CD1c-positive myeloid dendritic cell (primary cell): Measurements from ENCODE around the gene TYW1.
"Not testable (repeated sequence)": the region's sequence is repeated elsewhere in the genome, so short reads cannot be mapped to it uniquely, and the experiment has no call there.

ENCODE experiments used
- DNase-seq: peaks from one replicate; pipeline ENCODE4 v3.0.0-alpha.2; 2016; ENCODE audit errors: extremely low spot score

TYW1 gene, protein sequence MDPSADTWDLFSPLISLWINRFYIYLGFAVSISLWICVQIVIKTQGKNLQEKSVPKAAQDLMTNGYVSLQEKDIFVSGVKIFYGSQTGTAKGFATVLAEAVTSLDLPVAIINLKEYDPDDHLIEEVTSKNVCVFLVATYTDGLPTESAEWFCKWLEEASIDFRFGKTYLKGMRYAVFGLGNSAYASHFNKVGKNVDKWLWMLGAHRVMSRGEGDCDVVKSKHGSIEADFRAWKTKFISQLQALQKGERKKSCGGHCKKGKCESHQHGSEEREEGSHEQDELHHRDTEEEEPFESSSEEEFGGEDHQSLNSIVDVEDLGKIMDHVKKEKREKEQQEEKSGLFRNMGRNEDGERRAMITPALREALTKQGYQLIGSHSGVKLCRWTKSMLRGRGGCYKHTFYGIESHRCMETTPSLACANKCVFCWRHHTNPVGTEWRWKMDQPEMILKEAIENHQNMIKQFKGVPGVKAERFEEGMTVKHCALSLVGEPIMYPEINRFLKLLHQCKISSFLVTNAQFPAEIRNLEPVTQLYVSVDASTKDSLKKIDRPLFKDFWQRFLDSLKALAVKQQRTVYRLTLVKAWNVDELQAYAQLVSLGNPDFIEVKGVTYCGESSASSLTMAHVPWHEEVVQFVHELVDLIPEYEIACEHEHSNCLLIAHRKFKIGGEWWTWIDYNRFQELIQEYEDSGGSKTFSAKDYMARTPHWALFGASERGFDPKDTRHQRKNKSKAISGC

DNA sequence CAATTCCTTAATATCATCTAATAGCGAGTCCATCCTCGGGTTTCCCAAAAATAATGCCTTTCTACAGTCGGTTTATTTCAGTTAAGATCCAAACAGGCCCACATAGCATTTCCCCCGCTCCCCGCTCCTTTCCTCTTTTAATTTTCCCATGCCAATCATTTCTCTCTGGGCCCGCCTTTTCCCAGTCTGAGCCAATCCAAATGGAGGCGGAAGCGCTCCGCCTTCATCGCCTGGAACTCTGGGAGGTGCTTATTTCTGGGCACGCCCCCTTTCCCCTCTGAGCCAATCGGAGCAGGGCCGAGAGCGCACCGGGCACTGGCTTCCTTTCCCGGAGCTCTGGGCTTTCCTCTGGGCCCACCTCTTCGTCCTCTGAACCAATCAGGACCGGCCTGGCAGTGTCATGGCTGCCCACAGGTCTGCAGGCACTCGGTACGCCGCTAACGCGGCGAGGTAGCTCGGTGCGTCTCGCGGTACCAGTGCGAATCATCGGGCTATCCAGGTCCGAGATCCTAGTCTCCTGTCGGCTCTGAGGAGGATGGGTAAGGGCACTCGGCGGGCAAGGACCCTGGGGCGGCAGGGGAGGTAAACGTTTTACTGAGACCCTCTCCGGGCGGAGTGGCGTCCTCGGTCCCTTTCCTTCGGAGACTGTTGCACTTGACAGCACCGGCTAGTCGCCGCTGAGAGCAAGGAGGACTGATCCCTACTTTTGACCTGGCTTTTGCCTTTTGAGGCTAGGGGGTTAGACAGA is at the start of gene TYW1:
TYW1 (plus strand) TSS at position 390 of the 748 bp plus-strand sequence; CDS start at position 536, 146 bp downstream.
- peak; percentile 99 for DNase-seq

DNA sequence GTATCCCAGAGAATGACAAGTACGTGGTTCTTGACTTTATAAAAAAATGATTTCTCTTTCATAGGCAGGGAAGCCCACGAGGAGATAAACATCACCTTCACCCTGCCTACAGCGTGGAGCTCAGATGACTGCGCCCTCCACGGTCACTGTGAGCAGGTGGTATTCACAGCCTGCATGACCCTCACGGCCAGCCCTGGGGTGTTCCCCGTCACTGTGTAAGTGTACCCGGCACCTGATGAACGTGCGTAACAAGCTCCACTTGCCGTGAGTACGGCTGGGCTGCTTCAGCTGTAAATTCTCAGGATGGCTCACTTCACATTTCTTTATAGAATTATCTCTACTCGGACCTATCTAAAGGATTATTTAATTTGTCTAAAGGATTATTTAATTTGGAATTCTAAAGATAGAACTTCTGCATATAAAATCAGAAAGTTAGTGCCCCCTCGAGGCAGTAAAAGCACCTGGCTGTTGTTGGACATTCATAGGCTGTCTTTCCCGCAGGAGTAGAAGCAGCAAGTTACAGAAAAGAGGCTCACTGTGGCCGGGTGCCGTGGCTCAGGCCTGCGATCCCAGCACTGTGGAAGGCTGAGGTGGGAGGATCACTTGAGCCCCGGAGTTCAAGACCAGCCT is 48.0 kb upstream of the TYW1 start:
- DNase-seq = no peak

DNA sequence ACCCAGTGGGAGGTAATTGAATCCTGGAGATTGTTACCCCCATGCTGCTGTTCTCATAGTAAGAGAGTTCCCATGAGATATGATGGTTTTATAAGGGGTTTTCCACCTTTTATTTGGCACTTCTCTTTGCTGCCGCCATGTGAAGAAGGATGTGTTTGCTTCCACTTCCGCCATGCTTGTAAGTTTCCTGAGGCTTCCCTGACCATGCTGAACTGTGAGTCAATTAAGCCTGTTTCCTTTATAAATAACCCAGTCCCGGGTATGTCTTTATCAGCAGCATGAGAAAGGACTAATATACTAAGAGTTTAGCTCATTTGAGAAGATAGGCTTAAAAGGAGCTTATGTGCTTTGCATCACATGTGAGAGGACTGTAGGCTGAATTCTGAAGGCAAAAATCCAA is 46.3 kb upstream of the TYW1 start:
- DNase-seq = no peak

DNA sequence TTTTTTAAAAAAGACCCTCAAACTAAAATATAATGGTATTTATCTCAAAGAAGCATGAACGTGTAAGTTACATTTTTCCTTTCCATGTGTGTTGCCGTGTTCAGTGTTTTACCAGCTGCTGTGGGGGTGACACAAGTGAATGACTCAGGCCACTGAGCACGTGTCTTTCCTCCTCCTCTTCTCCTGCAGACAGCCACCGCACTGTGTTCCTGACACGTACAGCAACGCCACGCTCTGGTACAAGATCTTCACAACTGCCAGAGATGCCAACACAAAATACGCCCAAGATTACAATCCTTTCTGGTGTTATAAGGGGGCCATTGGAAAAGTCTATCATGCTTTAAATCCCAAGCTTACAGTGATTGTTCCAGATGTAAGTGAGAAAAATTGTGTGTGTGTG is 45.9 kb upstream of the TYW1 start:
- no peak for DNase-seq

DNA sequence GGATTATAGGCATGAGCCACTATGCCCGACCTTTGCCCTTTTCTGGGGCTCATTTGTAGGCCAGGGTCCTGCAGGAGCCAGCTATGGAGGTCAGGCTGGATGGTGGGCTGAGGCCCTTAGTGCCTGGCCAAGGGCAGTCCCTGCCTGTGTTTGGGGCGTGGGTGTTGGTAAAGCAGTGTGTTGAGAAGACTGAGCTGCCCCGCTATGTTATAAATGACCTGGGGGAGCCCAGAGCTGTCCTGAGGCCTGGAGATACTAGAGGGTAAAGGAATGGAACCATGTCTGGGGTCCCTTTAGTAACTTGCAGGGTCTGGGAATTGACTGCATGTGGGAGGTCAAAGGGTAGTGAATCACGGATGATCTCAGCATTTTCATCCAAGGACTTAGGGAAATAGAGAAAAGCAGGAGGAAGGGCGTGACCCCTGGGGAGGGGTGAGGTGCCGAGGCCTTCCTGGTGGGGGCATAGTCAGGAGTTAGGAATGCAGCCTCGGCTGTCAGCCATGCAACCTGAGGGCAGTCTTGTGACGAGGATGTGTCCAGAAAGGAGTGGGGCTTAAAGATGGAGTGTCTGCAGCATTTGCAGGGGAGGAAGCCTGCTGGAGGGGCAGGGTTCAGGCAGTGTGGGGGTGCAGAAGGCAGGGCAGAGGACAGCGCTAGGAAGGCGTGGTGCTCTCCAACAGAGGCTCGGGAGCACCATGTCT is 44.1 kb upstream of the TYW1 start:
- no peak for DNase-seq

DNA sequence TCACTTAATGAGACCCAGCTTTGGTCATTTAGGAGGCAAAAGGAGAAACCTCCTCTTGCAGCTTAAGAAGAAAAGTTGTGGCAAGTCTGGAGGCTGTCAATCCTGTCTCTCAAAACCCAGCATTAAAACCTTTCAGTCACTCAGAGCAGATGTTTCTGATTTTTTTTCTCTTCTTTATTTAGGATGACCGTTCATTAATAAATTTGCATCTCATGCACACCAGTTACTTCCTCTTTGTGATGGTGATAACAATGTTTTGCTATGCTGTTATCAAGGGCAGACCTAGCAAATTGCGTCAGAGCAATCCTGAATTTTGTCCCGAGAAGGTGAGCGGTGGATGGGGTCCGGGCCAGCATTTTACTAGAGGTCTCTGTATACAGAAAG is 43.6 kb upstream of the TYW1 start:
- no peak for DNase-seq

DNA sequence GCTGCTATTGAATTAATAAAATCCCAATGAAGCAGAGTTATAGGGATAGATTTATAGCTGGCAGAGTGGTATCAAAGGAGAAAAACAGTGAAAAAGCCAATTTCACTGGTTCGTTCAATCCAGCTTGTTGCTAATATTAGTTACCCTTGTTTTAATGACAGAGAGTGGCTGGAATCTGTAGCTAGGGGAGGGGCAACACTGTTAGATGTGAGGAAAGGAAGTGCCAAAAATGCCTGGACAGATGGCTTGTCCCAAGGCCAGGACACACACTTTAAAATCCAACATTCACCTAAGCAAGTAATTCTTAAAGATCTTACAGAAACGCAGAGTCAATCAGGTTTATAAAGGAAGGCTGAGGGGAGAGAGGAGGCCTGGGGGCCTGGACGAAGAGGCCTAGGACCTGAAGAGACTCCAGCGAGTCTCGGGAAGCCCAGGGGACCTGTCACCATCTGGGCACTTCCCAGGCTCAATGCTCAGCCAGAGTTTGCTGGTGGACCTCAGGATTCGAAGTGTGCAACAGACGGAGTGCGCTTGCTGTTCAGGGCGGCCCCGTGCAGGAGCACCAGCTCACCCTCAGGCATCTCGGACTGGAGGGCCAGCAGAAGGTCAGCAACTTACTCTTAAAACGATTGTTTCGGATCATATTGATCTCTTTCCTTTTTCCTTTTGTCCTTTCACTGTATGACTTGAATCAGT is 38.9 kb upstream of the TYW1 start:
- DNase-seq = no peak

DNA sequence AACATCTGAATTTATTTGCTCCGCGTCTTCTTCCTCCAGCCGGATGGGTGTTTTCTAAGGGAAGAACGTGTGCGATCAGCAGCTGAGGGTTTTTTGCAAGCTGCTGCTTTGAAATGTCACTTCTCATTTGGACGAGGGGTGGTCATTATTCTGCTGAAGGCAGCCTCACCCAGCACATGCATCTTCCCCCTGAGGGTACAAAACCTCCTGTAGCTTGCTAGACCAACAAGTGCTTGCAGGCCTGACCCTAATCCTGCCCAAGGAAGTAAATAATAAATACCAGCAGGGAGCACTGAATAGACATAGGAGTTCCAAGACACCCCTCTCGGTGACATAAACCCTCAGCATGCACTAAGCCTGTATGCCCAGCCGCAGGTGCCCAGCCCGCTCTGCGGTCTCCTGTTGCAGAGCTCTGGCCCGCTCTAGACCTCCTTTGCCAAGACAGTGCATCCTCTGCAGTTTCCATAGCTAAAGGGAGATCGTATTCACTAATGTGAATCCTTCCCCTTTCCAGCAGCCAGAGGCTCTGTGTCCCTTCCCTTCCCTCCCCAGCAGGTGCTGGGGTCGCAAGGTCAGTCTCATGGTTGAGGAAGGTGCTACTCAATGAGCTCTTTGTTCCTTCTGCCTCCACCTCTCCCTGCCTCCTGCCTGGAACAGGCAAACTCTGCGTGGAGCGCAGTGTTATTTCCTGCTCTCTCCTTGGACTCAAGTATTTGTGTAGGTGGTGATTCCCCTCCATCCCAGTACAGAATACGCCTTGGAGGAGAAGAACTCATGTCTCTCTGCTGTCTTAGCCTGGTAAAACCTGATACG is 37.9 kb upstream of the TYW1 start:
- no peak for DNase-seq

DNA sequence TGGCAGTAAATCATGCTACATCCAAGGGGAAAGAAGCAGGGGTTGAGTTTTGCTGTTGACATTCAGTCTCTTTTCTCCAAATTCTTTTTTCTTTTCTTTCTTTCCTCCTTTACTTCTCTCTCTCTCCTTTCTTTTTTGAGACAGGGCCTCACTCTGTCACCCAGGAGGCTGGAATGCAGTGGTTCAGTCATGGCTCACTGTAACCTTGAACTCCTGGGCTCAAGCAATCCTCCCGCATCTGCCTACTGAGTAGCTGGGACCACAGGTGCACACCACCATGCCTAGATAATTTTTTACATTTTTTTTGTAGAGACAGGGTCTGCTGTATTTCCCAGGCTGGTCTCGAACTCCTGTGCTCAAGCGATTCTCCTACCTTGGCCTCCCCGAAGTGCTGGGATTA is 36.4 kb upstream of the TYW1 start:
- no peak for DNase-seq

DNA sequence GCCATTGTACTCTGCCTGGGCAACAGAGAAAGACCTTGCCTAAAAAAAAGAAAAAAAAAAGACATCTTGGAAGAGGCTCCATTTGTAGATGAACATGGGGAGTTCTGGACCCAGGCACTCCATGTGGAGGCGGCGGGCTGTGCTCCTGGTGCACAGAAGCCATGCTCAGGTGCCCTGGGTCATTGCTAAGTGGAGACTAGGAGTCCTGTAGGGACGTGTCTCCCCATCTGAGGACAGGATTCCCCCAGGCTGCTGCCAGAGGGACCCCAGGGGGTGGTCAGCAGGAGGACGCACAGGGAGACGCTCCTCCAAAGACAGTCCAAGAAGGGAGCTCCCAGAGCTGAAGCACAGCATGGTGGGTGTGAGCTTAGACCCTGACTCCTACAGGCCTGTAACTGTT is 35.5 kb upstream of the TYW1 start:
- no peak for DNase-seq

DNA sequence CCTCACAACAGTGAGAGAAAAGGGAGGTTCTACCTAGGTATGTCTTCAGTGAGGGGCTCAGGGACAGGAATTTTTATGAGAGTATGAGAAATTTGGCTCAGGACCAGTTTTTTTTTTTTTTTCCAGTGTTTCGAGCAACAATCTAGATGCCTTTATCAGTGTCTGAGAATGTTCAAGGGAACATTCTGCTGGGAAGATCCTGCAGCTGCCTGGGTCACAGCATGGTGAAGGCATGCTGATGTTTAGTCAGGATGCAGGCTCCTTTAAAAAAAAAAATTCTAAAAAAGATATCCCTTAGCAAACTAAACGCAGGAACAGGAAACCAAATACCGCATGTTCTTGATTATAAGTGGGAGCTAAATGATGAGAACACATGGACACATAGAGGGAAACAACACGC is 32.2 kb upstream of the TYW1 start:
- DNase-seq = no peak

DNA sequence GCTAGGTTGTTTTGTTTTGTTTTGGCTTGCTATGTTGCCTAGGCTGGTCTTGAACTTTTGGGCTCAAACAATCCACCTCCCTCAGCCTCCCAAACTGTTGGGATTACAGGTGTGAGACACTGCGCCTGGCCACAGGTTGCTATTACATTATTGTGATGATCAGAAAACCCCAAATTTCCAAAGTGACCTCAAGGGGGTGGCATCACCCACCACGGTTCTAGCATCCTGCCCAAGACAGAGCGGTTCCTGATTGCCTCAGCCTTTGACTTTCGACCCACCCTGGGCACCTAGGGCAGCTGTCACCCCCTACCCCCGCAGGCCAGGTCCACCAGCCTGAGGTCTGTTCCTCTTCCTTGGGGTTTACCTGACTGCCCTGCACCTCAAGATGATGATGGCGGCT is 29.6 kb upstream of the TYW1 start:
- no peak for DNase-seq

DNA sequence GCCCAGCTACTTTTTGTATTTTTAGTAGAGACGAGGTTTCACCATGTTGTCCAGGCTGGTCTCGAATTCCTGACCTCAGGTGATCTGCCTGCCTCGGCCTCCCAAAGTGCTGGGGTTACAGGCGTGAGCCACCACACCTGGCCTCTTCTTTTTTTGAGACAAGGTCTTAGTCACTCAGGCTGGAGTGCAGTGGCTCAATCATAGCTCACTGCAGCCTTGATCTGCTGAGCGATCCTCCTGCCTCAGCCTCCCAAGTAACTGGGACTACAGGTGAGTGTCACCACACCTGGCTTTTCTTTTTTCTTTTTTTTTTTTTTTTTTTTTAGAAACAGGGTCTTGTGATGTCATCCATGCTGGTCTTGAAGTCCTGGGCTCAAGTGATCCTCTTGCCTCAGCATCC is 27.6 kb upstream of the TYW1 start:
- DNase-seq = not testable (repeated sequence)

DNA sequence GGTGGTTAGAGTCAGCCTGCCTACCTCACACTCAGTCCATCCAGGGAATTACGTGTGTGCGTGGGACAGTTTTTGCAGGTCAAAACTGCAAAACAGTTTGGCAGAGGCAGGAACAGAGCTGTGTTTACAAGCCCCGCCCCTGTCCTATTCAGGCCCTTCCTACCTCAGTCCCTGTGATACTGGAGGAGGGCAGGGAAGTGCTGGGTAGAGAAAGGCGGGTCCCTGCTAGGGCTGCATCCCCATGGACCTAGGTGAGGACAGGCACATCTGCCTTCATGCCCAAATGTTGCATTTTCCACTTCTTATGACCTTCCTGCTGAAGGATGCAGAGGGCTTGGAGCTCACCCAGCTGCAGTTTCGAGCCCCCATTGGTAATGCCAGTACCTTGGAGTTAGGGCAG is 26.3 kb upstream of the TYW1 start:
- DNase-seq = no peak

DNA sequence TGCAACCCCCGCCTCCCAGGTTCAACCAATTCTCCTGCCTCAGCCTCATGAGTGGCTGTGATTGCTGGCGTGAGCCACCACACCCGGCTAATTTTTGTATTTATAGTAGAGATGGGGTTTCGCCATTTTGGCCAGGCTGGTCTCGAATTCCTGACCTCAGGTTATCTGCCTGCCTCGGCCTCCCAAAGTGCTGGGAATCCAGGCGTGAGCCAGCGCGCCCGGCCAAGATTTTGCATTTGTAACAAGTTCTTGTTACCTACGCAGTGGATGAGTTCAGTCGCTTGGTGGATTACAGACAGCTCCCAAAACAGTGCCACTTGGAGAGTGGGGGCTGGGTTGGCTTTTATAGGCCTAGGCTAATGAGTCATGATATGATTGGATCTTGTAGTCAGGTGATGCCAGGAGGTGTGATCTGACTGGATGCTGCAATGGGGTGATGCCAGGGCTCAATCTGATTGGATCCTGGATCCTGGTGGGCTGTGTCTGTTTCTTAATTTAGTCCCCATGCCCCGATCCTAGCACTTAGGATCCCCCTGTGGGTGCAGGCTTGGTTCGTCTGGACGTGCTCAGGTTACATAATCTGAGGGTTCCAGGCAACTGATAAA is 21.5 kb upstream of the TYW1 start:
- no peak for DNase-seq

DNA sequence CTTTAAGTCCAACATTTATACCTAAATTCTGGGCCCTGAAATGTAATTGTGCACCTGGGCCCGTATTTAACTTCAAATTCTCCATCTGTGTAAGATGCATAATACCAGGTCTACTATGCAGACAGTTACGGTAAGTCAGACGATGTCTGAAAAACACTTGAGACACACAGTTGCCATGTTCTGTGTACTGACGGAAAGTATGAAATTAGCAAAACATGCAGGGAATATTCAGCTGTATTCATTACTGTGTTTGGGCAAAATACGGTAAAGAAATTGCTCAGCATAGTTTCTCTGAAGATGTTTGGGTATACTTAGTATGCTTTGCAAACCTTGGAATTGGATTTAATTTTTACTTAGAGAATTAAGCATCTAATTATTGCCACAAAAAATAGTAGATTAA is 18.3 kb upstream of the TYW1 start:
- not testable (repeated sequence) for DNase-seq

DNA sequence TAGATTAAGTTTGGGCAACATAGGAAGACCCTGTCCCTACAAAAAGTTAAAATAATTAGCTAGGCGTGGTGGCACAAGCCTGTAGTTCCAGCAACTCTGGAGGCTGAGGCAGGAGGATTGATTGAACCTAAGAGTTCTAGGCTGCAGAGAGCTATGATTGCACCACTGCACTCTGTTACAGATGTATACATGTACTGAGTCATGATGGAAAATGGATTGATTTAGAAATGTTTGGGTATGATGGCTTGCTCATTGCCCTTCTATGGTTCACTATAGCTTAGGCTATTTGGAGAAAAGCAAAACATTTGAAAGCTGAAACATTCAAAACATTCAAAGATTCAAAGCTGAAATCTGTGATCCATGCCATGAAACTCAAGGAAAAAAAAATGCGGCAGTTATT is 17.6 kb upstream of the TYW1 start:
- not testable (repeated sequence) for DNase-seq

DNA sequence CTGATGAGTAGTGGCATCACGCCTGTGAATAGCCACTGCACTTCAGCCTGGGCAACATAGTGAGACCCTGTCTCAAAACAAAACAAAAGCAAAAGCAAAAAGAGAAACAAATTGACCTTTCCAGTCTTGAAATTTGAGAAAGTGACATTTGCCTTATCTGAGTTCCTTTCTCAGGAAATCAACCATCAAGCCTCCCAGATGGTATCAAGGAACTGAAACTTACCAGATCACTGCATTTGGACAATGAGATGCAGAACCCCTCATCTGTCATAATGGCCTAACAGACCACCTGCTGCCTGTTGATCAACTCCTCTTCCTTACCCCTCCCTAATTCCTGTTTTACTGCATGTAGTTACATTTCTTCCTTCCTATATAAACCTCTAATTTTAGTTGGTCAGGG is 16.3 kb upstream of the TYW1 start:
- DNase-seq = not testable (repeated sequence)

DNA sequence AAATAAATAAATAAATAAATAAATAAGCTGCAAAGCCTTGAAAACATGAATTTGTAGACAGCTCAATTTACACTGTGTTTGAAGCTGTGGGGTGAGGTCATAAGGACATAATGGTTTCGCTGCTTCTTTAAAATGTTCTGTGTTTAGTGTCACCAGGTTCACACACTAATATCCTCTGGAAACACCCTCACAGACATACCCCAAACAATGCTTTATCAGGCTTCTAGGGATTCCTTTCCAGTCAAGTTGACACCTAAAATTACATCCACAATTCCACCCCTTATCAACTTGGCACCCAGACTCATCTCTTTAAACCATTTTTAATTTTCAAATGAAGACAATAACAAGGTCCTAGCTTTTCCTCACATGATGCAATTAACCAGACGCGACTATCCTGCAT is 7.1 kb upstream of the TYW1 start:
- not testable (repeated sequence) for DNase-seq

DNA sequence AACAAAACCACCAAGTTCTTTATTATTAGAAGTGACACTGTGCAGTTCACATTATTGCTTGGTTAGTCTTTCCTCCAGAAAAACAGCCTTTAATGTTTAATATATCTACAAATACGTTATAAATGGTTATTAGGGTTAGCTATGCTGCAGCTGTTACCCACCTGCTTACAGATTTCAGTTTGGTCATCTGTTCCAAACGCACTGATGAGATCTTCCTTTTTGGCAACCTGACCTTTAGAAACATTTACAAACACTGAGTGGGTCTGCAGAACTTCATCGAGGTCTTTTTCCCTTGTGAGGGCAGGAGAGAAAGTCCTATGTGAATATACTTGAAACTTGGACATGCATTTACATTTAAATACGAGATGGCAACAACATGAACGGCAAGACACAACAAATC is 2.6 kb upstream of the TYW1 start:
- DNase-seq = not testable (repeated sequence)
